Calu3 (cell line): ENCODE measurements around the gene ALK. TPM values are rescaled to one million over a fixed set of nuclear protein-coding genes. Genes with fewer than 3 reads are reported as not detected.

Experiments
- BruUV-seq: library from RNA; stranded (reverse); fragments of 400-500 nt; replicated peaks from 2 replicates; lab custom pipeline; 2021; lab: Mats Ljungman, UMichigan
- CTCF ChIA-PET: fragments of 300-600 bp; sonication (Branson Sonifier 250); formaldehyde crosslinking; loops from one replicate; lab custom pipeline; 2022; ENCODE audit warnings: antibody characterized with exemption; lab: Charles Lee
- DNase-seq: peaks from one replicate; pipeline ENCODE4 v3.0.0; 2022
- H3K27ac Mint-ChIP-seq: one replicate; pipeline ENCODE4 v1.8.0; 2022; ENCODE audit warnings: mixed read lengths; ENCODE audit not compliant: unreplicated experiment
- H3K27me3 Mint-ChIP-seq: one replicate; pipeline ENCODE4 v1.8.0; 2022; ENCODE audit warnings: mixed read lengths; ENCODE audit not compliant: unreplicated experiment
- H3K36me3 Mint-ChIP-seq: one replicate; pipeline ENCODE4 v1.8.0; 2022; ENCODE audit warnings: mild to moderate bottlenecking, moderate library complexity, mixed read lengths; ENCODE audit not compliant: insufficient read depth, unreplicated experiment
- H3K4me1 Mint-ChIP-seq: one replicate; pipeline ENCODE4 v1.8.0; 2022; ENCODE audit warnings: mild to moderate bottlenecking, low read depth, mixed read lengths; ENCODE audit not compliant: unreplicated experiment
- H3K4me3 Mint-ChIP-seq: one replicate; pipeline ENCODE4 v1.8.0; 2022; ENCODE audit warnings: mild to moderate bottlenecking, low read depth, moderate library complexity, mixed read lengths; ENCODE audit not compliant: unreplicated experiment
- H3K9me3 Mint-ChIP-seq: one replicate; pipeline ENCODE4 v1.8.0; 2022; ENCODE audit warnings: low read depth, mixed read lengths; ENCODE audit not compliant: unreplicated experiment
- CTCF ChIP-seq: fragments of 200-600 bp; IDR thresholded peaks from one replicate; pipeline ENCODE4 v1.8.0; 2022; ENCODE audit warnings: antibody characterized with exemption; ENCODE audit not compliant: unreplicated experiment
- intact Hi-C: fragments of 100-400 bp; cut with micrococcal nuclease; formaldehyde crosslinking; loops from one replicate; pipeline ENCODE4 v1.10.0; 2022; ENCODE audit not compliant: unreplicated experiment
- total RNA-seq: library from RNA; stranded (reverse); gene quantifications from 2 replicates; pipeline ENCODE4 v1.2.3, GENCODE V29; 2022

ALK gene
- total RNA-seq, 1 experiment from 2014 or later, result not detected

GRCh38 chr2:29691391-29691950 is 229.9 kb downstream of the ALK start:
- no peaks in the 10 kb centered on the region for H3K36me3 Mint-ChIP-seq
- H3K27ac Mint-ChIP-seq, result no peak overlapping the region
- H3K4me3 Mint-ChIP-seq, result no peak overlapping the region
- no peak for DNase-seq
- BruUV-seq, result no TSS peak
- intact Hi-C loops, result no loop called here
- CTCF ChIA-PET, result no interaction called here
- TF ChIP-seq CTCF, result no peak
- H3K4me1 Mint-ChIP-seq, result no peaks in the 10 kb centered on the region
- no peaks in the 10 kb centered on the region for H3K9me3 Mint-ChIP-seq
- H3K27me3 Mint-ChIP-seq, result peaks cover 49% of the 10 kb centered on the region

GRCh38 chr2:29689666-29690065 is 231.7 kb downstream of the ALK start:
- Mint-ChIP-seq H3K27ac (no peak overlapping the region), H3K4me1 (no peaks in the 10 kb centered on the region), H3K27me3 (peaks cover 58% of the 10 kb centered on the region), H3K36me3 (no peaks in the 10 kb centered on the region), H3K4me3 (no peak overlapping the region), H3K9me3 (no peaks in the 10 kb centered on the region)
- BruUV-seq, result no TSS peak
- no peak for DNase-seq
- CTCF ChIA-PET, result no interaction called here
- TF ChIP-seq CTCF, result no peak
- intact Hi-C loops, result no loop called here

- no peaks in the 10 kb centered on the region for H3K9me3 Mint-ChIP-seq
- CTCF ChIA-PET, result no interaction called here
- no peak for TF ChIP-seq CTCF
- H3K27ac Mint-ChIP-seq, result no peak overlapping the region
- peak; percentile 7 for DNase-seq
- BruUV-seq, result no TSS peak
- H3K4me1 Mint-ChIP-seq, result no peaks in the 10 kb centered on the region
- intact Hi-C loops, result no loop called here
- peaks cover 47% of the 10 kb centered on the region for H3K27me3 Mint-ChIP-seq
- H3K4me3 Mint-ChIP-seq, result no peak overlapping the region
- H3K36me3 Mint-ChIP-seq, result no peaks in the 10 kb centered on the region
Measured at GRCh38 chr2:29688429-29688828, 233.0 kb downstream of the ALK start.

- no TSS peak for BruUV-seq
- Mint-ChIP-seq H3K27me3 (peaks cover 43% of the 10 kb centered on the region), H3K9me3 (no peaks in the 10 kb centered on the region), H3K36me3 (no peaks in the 10 kb centered on the region), H3K4me3 (no peak overlapping the region), H3K27ac (no peak overlapping the region), H3K4me1 (no peaks in the 10 kb centered on the region)
- intact Hi-C loops, result no loop called here
- CTCF ChIA-PET, result no interaction called here
- TF ChIP-seq CTCF, result no peak
- DNase-seq, result no peak
Measured at GRCh38 chr2:29687121-29687520, 234.3 kb downstream of the ALK start.
